GM10847 (cell line): ENCODE results near the gene SHB.

Experiments used
- POLR2A ChIP-seq: IDR thresholded peaks from 2 replicates; pipeline ENCODE4 v1.6.1; 2011; ENCODE audit not compliant: insufficient read length; ENCODE audit errors: extremely low read depth

The SHB gene

GRCh38 chr9:38074441-38074961 is 5.5 kb upstream of the SHB start:
- no peak for TF ChIP-seq POLR2A

- TF ChIP-seq POLR2A: no peak
These were observed 4.9 kb upstream of the SHB start for GRCh38 chr9:38073882-38074281.

GRCh38 chr9:38071470-38072134 is 2.6 kb upstream of the SHB start:
- TF ChIP-seq POLR2A: no peak

- TF ChIP-seq POLR2A: no peak
These were observed 957 bp downstream of the SHB start for GRCh38 chr9:38067859-38068681.

GRCh38 chr9:38066914-38067858 is 1.8 kb downstream of the SHB start:
- no peak for TF ChIP-seq POLR2A

- TF ChIP-seq POLR2A: no peak
These were observed 2.7 kb downstream of the SHB start for GRCh38 chr9:38066197-38066913.

- no peak for TF ChIP-seq POLR2A
These were observed 3.5 kb downstream of the SHB start for GRCh38 chr9:38065369-38066075.

- TF ChIP-seq POLR2A: no peak
These were observed 4.1 kb downstream of the SHB start for GRCh38 chr9:38064842-38065368.

GRCh38 chr9:38063363-38063707 is 5.7 kb downstream of the SHB start:
- no peak for TF ChIP-seq POLR2A

GRCh38 chr9:38062498-38063362 is 6.3 kb downstream of the SHB start:
- TF ChIP-seq POLR2A: no peak

- TF ChIP-seq POLR2A: no peak
These were observed 6.9 kb downstream of the SHB start for GRCh38 chr9:38062106-38062497.

GRCh38 chr9:38061326-38061977 is 7.6 kb downstream of the SHB start:
- TF ChIP-seq POLR2A: no peak

- TF ChIP-seq POLR2A: no peak
These were observed 8.3 kb downstream of the SHB start for GRCh38 chr9:38060681-38061080.
